Measurements from ENCODE around the gene PYGO1.

- no peak for TF ChIP-seq CTCF (IDR thresholded peaks at IDR 0.05)
- TF ChIP-seq POLR2A (IDR thresholded peaks at IDR 0.05): no peak
Measured at GRCh38 chr15:55496716-55497115, 91.4 kb downstream of the PYGO1 start.

All from adrenal gland (tissue), 5 donors.